DOHH2 (cell line): Measurements from ENCODE around the gene EXD3.
"Not testable (repeated sequence)": the region's sequence is repeated elsewhere in the genome, so short reads cannot be mapped to it uniquely, and the experiment has no call there.

Experiments used
- EZH2phosphoT487 ChIP-seq: fragments of 200-600 bp; sonication (generic); IDR thresholded peaks from 2 replicates; pipeline ENCODE4 v1.6.1; 2017; ENCODE audit warnings: borderline replicate concordance, mild to moderate bottlenecking, antibody characterized with exemption, low read length, moderate library complexity, mixed read lengths
- TF ChIP-seq, protein P1 (sequence below): fragments of 200-600 bp; sonication (generic); IDR thresholded peaks from one replicate; pipeline ENCODE4 v1.5.1; 2014; ENCODE audit warnings: antibody characterized with exemption, mild to moderate bottlenecking, low read depth, low read length; ENCODE audit not compliant: poor library complexity, severe bottlenecking

DNA sequence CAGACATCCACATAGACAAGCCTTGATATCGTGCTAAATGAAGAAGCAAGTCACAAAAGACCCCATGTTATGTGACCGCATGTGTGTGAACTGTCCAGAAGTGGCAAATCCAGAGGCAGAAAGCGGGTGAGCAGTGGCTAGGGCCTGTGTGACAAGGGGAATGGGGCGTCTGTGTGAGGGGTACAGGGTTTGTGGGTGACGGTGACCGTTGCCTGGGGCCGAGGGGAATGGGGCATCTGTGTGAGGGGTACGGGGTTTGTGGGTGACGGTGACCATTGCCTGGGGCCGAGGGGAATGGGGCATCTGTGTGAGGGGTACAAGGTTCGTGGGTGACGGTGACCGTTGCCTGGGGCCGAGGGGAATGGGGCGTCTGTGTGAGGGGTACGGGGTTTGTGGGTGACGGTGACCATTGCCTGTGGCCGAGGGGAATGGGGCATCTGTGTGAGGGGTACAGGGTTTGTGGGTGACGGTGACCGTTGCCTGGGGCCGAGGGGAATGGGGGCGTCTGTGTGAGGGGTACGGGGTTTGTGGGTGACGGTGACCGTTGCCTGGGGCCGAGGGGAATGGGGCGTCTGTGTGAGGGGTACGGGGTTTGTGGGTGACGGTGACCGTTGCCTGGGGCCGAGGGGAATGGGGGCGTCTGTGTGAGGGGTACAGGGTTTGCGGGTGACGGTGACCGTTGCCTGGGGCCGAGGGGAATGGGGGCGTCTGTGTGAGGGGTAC, 44.1 kb downstream of the EXD3 start:
- TF ChIP-seq, protein P1, sequence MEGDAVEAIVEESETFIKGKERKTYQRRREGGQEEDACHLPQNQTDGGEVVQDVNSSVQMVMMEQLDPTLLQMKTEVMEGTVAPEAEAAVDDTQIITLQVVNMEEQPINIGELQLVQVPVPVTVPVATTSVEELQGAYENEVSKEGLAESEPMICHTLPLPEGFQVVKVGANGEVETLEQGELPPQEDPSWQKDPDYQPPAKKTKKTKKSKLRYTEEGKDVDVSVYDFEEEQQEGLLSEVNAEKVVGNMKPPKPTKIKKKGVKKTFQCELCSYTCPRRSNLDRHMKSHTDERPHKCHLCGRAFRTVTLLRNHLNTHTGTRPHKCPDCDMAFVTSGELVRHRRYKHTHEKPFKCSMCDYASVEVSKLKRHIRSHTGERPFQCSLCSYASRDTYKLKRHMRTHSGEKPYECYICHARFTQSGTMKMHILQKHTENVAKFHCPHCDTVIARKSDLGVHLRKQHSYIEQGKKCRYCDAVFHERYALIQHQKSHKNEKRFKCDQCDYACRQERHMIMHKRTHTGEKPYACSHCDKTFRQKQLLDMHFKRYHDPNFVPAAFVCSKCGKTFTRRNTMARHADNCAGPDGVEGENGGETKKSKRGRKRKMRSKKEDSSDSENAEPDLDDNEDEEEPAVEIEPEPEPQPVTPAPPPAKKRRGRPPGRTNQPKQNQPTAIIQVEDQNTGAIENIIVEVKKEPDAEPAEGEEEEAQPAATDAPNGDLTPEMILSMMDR: not testable (repeated sequence)
- not testable (repeated sequence) for TF ChIP-seq EZH2phosphoT487
